GM12875 (cell line): Measurements from ENCODE around the gene MLST8.
"Not testable (repeated sequence)": the region's sequence is repeated elsewhere in the genome, so short reads cannot be mapped to it uniquely, and the experiment has no call there.

Experiments used
- H3K4me3 ChIP-seq: one replicate; pipeline ENCODE4 v1.5.1; 2011; ENCODE audit warnings: low read depth, low read length, control low read depth
- TF ChIP-seq, protein P1 (sequence below): IDR thresholded peaks from 2 replicates; pipeline ENCODE4 v1.5.1; 2011; ENCODE audit warnings: low read depth, mild to moderate bottlenecking, control low read depth, inconsistent platforms, low read length, moderate library complexity, borderline replicate concordance; ENCODE audit not compliant: insufficient read depth

The MLST8 gene

GRCh38 chr16:2199621-2200139, 5.6 kb upstream of the MLST8 start:
- TF ChIP-seq, protein P1, sequence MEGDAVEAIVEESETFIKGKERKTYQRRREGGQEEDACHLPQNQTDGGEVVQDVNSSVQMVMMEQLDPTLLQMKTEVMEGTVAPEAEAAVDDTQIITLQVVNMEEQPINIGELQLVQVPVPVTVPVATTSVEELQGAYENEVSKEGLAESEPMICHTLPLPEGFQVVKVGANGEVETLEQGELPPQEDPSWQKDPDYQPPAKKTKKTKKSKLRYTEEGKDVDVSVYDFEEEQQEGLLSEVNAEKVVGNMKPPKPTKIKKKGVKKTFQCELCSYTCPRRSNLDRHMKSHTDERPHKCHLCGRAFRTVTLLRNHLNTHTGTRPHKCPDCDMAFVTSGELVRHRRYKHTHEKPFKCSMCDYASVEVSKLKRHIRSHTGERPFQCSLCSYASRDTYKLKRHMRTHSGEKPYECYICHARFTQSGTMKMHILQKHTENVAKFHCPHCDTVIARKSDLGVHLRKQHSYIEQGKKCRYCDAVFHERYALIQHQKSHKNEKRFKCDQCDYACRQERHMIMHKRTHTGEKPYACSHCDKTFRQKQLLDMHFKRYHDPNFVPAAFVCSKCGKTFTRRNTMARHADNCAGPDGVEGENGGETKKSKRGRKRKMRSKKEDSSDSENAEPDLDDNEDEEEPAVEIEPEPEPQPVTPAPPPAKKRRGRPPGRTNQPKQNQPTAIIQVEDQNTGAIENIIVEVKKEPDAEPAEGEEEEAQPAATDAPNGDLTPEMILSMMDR = no peak
- H3K4me3 ChIP-seq = no peak overlapping the region

DNA sequence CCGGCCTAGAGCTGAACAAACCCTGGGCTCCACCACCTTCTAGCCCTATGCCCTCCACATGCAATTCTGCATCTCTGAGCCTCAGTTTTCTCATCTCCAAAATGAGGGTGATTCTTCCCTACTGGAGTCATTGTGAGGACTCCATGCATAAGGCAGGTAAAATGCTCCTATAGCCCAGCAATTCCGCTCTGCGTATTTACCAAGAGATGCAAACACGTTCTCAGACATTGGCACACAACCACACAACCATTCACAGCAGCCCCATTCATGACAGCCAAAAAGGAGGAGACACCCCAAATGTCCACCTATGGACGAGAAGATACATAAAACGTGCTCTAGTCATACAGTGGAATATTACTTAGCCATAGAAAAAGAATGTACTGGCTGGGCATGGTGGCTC, 4.9 kb upstream of the MLST8 start:
- H3K4me3 ChIP-seq = no peak overlapping the region
- TF ChIP-seq, protein P1 = no peak

GRCh38 chr16:2203119-2203688, 2.0 kb upstream of the MLST8 start:
- not testable (repeated sequence) for H3K4me3 ChIP-seq

GRCh38 chr16:2204416-2205103, 694 bp upstream of the MLST8 start:
- H3K4me3 ChIP-seq = peak overlapping the region; percentile 100
- TF ChIP-seq, protein P1 = no peak

DNA sequence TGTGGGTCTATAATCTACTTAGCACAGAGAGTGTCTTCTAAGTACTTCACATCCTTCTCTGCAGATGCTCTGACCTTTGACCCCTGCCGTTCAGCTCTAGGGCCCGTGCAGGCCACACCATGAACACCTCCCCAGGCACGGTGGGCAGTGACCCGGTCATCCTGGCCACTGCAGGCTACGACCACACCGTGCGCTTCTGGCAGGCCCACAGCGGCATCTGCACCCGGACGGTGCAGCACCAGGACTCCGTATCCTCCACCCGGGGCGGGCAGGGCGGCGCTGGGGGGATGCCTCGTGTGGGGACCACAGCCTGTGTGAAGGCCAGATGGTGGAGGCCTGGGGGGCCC, 686 bp downstream of the MLST8 start:
- TF ChIP-seq, protein P1 = no peak

GRCh38 chr16:2206420-2206779, 1.1 kb downstream of the MLST8 start:
- H3K4me3 ChIP-seq = peak overlapping the region; percentile 100
- TF ChIP-seq, protein P1 = no peak

More for the DNA sequence above, 686 bp downstream of the MLST8 start:
- H3K4me3 ChIP-seq = peak overlapping the region; percentile 100

DNA sequence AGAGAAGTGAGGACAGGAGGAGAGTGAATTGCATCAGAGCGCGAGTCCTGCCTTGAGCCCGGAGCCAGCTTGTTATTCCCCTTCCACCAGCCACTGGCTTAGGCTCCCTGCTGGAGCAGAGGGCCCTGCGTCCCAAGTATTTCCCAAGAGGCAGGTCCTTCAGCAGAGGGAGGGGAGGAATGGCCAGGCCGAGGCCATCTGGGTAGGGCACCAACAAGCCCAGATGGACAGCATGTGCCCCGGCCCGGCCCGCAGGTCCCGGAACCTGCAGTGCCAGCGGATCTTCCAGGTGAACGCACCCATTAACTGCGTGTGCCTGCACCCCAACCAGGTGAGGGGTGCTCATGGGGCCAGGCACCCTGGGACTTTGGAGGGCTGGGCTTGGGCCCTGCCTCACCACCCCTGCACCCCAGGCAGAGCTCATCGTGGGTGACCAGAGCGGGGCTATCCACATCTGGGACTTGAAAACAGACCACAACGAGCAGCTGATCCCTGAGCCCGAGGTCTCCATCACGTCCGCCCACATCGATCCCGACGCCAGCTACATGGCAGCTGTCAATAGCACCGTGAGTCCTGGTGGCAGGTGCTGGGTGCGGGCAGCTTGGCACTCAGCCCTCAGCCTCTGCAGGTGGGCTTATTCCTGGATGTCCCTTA, 1.7 kb downstream of the MLST8 start:
- H3K4me3 ChIP-seq = no peak overlapping the region
- TF ChIP-seq, protein P1 = no peak
